ENCODE results near the gene MPC1. TPM values are rescaled to one million over a fixed set of nuclear protein-coding genes. Genes with fewer than 3 reads are reported as not detected.

MPC1 gene
- total RNA-seq, 1 donor from 2014 or later, result 23.8 TPM

- no peaks in the 10 kb centered on the region for H3K4me1 ChIP-seq
- no peaks in the 10 kb centered on the region for H3K9me3 ChIP-seq
- H3K27ac ChIP-seq, result no peak overlapping the region
- H3K4me3 ChIP-seq, result no peak overlapping the region
- H3K27me3 ChIP-seq, result no peaks in the 10 kb centered on the region
- no peak for TF ChIP-seq CTCF (IDR thresholded peaks at IDR 0.05)
- peaks cover 13 to 43% of the 10 kb centered on the region in 2 donors for H3K36me3 ChIP-seq
- no peak for DNase-seq (ENCODE audit: low spot score in 2 of 2)
- intact Hi-C loops (cut with DNase I), result no loop called here
These were observed 64.5 kb downstream of the MPC1 start for GRCh38 chr6:166318227-166318626.

GRCh38 chr6:166317261-166318212 is 65.2 kb downstream of the MPC1 start:
- Histone ChIP-seq H3K27me3 (no peaks in the 10 kb centered on the region), H3K4me3 (no peak overlapping the region), H3K36me3 (peaks cover 13 to 37% of the 10 kb centered on the region in 2 donors), H3K4me1 (no peaks in the 10 kb centered on the region), H3K27ac (no peak overlapping the region), H3K9me3 (no peaks in the 10 kb centered on the region)
- TF ChIP-seq CTCF (IDR thresholded peaks at IDR 0.05), result no peak
- intact Hi-C loops (cut with DNase I), result no loop called here
- no peak for DNase-seq (ENCODE audit: low spot score in 2 of 2)

- no peak overlapping the region for H3K27ac ChIP-seq
- H3K36me3 ChIP-seq, result peaks cover 4 to 16% of the 10 kb centered on the region in 2 donors
- no peak for DNase-seq (ENCODE audit: low spot score in 2 of 2)
- H3K27me3 ChIP-seq, result no peaks in the 10 kb centered on the region
- H3K4me1 ChIP-seq, result no peaks in the 10 kb centered on the region
- no peak for TF ChIP-seq CTCF (IDR thresholded peaks at IDR 0.05)
- intact Hi-C loops (cut with DNase I), result no loop called here
- no peaks in the 10 kb centered on the region for H3K9me3 ChIP-seq
- H3K4me3 ChIP-seq, result no peak overlapping the region
These were observed 67.3 kb downstream of the MPC1 start for GRCh38 chr6:166315436-166315835.

Other genes starting within 250 kb of the MPC1 start
- gene TBXT, start 215.1 kb downstream of the MPC1 start, total RNA-seq, result not detected
- not detected for gene PRR18, start 74.5 kb downstream of the MPC1 start, total RNA-seq
- gene SFT2D1, start 40.4 kb downstream of the MPC1 start, total RNA-seq, result 77.7 TPM
- gene RAMACL, start 203.7 kb upstream of the MPC1 start, total RNA-seq, result not detected
- 196 TPM for gene RPS6KA2, start 244.3 kb upstream of the MPC1 start, total RNA-seq

All from ascending aorta (tissue), 2 donors.